Measurements from ENCODE around the gene FAM32A.
A peak's percentile ranks its signal among the peaks of the same experiment; 100 is the strongest.
"Not testable (repeated sequence)": the region's sequence is repeated elsewhere in the genome, so short reads cannot be mapped to it uniquely, and the experiment has no call there.

Gene FAM32A

DNA sequence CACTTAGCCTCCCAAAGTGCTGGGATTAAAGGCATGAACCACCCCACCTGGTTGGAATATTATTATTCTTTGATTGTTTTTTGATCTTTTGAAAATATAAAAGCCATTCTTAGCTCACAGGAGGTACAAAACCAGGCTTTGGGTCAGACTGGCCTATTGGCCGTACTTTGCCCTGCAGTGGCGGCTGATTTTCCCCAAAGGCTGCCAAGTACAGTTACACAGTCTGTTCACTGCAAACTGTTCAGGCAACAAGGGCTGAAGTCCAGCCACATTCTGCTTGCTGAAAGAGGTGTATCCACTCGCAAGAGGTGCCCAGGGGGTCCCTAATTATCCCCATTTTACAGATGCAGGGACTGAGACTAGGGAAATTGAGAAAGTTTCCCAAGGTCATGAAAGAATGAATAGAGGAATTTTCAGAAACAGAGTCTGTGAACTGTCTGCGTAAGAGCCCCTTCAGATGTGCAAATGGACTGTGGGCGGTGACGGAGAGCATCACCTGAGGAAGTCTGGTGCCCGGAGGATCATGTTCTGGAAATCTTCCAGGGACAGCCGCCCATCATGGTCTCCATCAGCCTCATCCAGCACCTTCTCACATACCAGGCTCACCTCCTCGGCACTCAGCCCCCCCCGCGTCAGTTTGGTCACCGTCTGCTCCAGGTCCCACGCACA lies 20.9 kb upstream of the FAM32A start:
- no peak for DNase-seq (ENCODE audit: low read depth in 2 of 2)

DNA sequence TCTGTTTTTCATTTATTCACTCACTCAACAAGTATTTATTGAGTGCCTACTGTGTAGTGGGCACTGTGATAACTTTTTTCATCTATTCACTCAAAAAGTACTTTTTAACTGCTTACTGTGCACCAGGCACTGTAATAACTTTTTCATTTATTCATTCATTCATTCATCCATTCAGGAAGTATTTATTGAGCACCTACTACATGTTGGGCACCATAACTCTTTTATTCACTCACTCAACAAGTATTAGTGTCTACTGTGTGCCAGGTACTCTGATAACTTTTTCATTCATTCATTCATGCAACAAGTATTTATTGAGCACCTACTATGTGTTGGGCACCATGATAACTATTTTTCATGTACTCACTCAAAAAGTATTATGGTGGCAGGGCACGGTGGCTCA lies 18.8 kb upstream of the FAM32A start:
- DNase-seq (ENCODE audit: low read depth in 2 of 2) = no peak

DNA sequence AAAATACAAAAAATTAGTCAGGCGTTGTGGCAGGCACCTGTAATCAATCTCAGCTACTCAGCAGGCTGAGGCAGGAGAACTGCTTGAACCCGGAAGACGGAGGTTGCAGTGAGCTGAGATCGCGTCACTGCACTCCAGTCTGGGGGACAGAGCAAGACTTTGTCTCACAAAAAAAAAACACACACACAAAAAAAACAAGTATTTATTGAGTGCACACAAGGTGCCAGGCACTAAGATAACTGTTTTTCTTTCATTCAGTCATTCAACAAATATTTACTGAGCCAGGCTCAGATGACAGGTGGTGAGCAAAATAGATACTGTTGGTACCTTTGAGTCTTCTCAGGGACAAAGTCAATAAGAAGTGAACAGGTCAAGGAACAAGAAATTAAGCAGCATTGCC lies 18.2 kb upstream of the FAM32A start:
- no peak for DNase-seq (ENCODE audit: low read depth in 2 of 2)

DNA sequence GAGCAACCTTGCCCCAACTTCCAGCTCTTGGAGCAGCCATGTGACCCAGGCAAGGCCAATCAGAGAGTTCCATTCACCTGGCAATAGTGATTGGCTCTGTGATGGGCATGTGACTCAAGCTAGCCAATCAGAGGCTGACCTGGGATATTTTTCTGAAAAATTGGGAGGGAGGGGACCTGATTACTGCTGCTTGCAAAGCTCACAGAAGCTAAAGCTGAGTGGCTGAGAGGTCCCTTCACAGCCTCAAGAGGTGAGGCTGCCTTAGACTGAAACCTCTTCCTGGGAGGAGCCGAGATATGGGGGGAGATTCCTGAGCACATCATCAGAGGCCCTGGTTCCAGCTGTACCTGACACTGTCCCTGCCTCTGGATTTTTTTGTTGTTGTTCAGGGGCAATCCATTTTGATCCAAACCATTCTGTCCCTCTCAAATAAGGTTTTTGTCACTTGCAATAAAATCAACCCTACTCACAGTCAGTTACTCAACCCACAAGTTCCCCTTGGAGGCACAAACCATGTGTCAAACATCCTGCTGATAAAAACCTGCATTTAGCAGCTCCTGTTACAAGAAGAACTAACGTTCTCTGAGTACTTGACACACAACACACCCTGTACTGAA lies 16.6 kb upstream of the FAM32A start:
- no peak for DNase-seq (ENCODE audit: low read depth in 2 of 2)

DNA sequence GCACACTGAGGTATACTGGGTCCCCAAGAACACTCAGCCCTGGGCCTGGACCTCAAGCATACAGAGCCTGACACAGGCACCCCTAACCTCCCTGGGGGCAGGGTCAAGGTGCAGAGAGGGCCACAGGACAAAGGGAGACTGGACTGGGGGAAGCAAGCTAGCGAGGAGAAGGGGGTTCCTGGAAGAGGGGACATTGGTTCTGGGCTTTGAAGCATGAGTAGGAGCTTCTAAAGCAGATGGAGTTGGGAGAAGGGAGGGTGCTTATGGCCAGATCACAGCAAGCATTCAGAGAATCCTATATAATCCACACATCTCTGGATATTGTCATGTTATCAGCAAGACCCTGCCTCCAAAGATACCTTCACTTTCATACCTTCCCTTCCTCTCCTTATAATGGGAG lies 15.1 kb upstream of the FAM32A start:
- DNase-seq (ENCODE audit: low read depth in 2 of 2) = no peak

DNA sequence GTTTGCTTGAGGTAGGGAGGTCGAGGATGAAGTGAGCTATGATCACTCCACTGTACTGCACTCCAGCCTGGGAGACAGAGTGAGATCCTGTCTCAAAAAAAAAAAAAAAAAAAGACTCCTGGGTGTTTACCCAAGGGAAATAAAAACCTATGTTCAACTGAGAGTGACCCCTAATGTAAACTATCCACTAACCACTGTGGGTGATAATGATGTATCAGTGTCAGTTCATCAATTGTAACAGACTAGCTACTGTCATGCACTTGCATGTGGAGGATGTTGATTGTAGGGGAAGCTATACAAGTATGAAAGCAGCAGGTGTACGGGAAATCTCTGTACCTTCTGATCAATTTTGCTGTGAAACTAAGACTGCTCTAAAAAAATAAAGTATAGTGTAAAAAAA lies 9.3 kb upstream of the FAM32A start:
- no peak for DNase-seq (ENCODE audit: low read depth in 2 of 2)

DNA sequence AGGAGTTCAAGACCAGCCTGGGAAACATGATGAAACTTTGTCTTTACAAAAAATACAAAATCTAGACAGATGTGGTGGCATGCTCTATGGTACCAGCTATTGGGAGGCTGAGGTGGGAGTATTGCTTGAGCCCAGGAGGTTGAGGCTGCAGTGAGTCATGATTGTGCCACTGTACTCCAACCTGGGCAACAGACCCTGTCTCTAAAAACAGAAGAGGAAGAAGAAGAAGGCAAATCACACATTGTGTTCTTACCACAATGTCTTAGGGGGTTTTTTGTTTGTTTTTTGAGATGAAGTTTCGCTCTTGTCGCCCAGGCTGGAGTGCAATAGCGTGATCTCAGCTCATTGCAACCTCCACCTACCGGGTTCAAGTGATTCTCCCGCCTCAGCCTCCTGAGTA lies 6.3 kb upstream of the FAM32A start:
- not testable (repeated sequence) for DNase-seq (ENCODE audit: low read depth in 2 of 2)

DNA sequence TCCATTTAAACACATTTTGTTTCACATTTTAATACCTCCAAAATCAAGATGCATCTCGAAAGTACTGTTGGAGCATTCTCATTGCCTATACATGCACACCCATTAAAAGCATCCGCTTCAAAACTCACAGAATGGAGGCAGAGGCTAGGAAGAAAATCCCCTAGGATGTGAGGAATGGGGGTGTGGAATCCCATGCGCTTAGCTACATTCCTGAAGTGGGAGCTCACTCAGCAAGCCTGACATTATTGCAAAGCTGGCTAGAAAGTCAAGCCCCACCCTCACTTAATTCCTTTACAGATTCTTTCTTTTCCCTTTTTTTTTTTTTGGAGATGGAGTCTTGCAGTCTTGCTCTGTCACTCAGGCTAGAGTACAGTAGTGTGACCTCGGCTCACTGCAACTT lies 4.6 kb upstream of the FAM32A start:
- peak; percentile 79 to 83 for DNase-seq (ENCODE audit: low read depth in 2 of 2)

DNA sequence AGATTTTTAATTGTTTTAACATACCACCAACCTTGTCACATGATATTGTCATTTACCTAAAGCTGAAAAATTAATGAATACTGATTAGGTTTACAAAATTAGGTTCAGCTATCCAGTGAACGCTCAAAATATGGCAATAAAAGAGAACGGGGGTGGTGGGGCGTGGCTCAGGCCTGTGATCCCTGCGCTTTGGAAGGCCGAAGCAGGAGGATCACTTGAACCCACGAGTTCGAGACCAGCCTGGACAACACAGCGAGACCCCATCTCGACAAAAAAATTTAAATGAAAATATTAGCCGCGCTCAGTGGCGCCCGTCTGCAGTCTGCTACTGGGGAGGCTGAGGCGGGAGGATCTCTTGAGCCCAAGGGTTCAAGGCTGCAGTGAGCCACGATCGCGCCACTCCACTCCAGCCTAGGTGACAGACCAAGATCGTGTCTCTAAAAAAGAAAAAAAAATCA lies 516 bp upstream of the FAM32A start:
- DNase-seq (ENCODE audit: low read depth in 2 of 2) = no peak

DNA sequence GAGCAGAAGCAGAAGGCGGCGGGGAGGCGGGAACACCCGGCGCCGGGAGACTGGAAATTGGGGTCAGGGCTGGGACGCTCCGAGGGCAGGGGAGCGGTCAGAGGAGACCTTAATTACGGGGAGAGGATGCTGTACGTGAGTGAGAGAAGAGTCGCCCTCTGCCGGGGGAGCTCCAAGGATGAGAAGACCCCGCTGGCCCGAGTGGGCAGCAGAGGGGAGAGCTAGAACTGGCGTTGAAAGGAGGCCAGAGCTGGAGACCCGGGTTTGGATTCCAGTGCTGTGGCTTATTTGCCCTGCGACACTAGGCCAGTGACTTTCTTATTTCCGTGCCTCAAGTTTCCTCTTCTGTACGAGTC lies 536 bp downstream of the FAM32A start:
- DNase-seq (ENCODE audit: low read depth in 2 of 2) = no peak

DNA sequence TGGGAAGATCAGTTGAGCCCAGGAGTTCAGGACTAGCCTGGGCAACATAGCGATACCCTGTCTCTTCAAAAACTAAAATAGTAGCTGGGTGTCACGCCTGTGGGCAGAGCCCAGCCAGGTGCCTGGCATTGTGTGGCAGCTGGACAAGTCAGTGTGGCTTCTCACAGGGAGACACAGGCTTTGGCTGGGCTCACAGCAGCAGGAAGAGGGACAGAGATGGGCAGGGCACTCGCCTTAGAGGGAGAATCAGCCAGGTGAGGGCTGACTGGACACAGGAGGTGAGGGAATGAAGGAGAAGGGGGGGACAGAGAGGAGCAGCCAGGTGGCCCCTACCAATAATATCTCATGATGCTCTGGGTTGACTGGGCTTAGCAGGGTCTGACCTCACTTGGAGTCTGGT lies 3.3 kb downstream of the FAM32A start:
- no peak for DNase-seq (ENCODE audit: low read depth in 2 of 2)

DNA sequence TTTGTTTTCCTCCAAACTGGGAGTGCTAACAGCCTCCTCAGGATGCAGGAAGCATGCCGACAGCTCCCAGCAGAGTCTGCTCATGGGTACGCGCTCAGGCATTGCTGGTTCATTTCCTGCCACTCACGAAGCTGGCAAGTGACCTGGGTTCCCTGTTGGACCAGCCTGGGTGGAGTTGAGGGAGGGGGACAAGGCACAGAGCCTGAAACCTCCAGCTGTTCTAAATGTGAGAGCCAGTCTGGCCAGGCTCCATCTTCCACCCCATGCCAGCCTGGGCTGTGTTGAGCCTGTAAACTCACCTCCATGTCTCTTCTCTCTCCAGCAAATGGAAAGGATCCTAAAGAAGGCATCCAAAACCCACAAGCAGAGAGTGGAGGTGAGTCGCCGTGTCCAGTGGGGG lies 5.0 kb downstream of the FAM32A start:
- DNase-seq (ENCODE audit: low read depth in 2 of 2) = no peak

DNA sequence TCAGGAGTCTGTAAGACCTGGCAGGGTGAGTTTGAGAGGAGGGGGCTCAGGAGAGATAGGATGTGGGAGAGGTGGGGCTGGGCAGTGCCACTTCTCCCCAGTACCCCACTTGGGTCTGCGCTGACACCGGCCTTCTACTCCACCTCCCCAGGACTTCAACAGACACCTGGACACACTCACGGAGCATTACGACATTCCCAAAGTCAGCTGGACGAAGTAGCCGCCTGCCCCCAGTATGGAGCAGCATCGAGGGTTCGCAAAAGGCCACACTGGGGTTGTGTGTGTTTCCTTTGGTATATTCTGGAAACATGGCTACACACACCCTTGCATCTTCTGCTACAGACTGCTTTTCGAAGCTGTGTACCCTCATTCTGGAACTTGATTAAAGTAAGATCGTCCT lies 5.5 kb downstream of the FAM32A start:
- DNase-seq (ENCODE audit: low read depth in 2 of 2) = no peak

DNA sequence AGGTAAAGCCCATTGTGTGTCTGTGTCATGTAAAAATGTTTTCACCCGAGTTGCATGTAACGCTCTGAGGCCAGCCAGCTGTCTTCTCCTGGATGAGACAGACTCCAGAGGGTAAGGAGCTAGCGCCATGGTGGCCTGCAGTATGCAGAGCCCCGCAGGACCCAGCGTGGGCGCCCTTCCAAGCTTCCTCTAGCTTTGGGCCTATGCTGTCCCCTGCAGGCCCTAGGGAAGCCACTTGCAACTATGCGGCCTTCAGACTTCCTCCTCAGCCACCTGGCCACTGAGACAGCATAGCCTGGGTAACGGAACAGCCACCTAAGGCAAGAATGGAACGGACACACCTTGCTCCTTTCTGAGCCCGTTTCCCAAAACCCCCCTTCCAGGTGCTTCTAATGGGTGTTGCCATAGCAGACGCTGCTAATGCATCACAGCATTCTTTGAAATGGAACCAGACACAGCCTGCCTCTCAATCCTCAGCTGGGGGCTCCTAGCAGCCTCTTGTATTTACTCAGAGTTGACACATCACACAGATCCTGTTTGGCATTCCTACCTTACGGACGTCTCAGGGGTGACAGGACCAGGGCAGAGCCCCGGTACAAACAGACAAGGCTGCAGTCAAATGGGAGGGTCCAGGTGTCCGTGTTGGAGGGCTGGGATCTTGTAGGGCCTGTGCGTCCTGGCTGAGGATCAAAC lies 6.2 kb downstream of the FAM32A start:
- no peak for DNase-seq (ENCODE audit: low read depth in 2 of 2)

DNA sequence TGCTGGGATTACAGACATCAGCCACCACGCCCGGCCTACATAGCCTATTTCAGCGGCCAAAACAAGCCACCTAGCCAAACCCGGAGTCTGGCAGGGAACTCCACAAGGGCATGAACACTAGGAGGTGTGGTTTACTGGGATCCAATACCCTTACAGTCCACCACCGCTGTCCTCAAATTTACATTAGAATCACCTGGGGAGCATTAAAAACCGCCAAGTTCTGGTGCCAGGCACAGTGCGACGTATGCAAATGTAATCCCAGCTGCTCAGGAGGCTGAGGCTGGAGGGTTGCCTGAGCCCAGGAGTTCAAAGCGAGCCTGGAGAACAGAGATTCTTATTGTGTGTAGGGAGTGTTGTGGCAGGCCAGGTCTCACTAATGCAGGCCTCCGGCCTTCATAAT lies 8.3 kb downstream of the FAM32A start:
- DNase-seq (ENCODE audit: low read depth in 2 of 2) = no peak

DNA sequence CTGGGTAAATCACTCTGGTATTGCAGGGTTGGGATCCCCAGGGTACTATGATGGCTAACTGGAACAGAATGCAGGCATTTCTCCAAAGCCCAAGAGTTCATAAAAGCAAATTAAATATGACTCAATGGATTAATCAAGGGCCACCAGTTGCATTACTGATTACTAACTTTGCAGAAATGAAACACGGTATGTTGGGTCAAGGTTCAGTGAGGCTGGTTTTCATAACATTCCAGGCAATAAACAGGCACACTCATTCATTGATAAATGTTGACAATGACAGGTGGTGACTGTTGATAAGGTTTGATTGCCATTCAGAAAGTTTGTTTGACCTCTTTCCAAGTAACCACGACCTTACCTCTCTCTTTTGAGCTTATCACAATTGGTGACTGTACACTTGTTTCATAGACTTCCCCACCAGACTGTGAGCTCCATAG lies 12.0 kb downstream of the FAM32A start:
- DNase-seq (ENCODE audit: low read depth in 2 of 2) = peak; percentile 87 to 88

DNA sequence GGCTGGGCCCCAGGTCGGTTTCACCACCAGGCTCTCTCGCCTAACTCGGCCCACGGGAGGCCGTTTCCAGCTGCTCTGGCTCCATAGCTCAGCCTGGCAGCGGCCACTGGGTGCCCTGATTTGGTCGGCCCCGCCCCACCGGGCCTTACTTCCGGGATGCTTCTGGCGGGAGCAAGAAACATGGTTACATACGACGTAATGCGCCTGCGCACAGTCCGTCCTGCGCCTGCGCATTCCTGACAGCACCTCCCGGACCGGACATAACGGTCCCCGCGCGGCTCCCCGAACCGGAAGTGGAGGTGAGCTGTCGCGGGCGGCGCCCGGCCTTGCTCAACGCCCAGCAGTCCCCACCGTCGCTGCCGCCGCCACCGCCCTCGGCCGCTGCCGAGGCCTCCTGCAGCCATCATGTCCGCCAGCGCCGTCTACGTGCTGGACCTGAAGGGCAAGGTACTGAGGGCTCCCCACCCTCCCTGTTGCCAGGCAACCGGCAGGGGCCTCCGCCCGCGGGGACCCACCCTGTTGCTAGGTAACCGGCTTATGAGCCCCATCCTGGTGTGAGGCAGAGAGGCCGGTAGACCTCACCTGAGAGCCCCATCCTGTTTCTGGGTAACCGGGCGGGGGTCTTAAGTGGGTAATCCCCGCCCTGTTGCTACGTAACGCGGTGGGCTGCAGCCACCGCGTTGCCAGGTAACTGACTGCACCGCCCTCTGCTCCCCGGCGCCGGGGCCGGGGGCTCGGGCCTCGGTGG lies 12.6 kb downstream of the FAM32A start, which contains the start of gene AP1M1:
Gene AP1M1 (plus strand): TSS at position 290 of the 748 bp plus-strand sequence. CDS start 116 bp downstream, at position 406.
- peak; percentile 92 to 93 for DNase-seq (ENCODE audit: low read depth in 2 of 2)

DNA sequence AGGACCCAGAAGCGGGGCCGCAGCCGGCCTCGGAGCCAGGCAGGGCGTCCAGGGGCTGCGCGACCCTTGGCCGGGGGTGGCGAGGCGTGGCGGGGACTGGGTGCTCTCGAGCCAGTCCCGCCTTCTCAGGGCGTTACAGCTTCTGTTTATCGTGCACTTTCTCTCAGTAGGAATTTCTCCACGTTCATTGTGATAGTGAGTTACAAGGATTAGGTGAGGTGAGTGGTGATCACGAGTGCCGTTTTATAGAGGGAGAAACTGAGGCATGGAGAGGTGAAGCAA lies 13.1 kb downstream of the FAM32A start:
- no peak for DNase-seq (ENCODE audit: low read depth in 2 of 2)

DNA sequence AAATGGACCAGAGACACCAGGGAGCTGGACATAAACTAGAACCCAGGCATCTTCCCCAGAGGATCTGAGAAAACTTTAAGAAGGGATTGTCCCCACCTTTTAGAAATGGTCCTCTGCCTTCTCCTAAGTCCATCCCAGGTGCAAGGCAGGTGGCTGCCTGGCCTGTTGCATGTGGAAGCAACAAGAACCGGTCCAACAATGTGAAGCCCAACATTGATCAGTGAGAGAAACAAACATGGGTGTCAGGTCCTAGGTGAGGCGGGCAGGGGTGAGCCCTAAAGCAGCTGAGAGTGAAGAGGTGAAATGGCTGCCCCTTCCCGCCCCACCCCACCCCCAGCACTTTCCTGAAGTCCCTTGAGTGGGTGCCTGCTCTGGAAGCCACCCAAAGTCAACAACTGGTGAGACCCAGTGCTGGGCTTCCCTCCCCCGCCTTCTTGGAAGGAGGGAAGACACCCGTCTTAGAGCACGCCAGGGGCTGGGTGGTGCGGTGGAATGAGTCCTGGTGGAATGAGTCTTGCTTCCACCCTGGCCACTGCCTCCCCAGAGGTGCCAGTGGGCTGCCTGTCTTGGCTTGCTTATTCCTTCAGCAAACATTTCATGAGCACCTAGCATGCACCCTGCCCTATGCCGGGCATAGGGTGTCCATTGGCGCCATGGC lies 14.2 kb downstream of the FAM32A start:
- DNase-seq (ENCODE audit: low read depth in 2 of 2) = no peak

DNA sequence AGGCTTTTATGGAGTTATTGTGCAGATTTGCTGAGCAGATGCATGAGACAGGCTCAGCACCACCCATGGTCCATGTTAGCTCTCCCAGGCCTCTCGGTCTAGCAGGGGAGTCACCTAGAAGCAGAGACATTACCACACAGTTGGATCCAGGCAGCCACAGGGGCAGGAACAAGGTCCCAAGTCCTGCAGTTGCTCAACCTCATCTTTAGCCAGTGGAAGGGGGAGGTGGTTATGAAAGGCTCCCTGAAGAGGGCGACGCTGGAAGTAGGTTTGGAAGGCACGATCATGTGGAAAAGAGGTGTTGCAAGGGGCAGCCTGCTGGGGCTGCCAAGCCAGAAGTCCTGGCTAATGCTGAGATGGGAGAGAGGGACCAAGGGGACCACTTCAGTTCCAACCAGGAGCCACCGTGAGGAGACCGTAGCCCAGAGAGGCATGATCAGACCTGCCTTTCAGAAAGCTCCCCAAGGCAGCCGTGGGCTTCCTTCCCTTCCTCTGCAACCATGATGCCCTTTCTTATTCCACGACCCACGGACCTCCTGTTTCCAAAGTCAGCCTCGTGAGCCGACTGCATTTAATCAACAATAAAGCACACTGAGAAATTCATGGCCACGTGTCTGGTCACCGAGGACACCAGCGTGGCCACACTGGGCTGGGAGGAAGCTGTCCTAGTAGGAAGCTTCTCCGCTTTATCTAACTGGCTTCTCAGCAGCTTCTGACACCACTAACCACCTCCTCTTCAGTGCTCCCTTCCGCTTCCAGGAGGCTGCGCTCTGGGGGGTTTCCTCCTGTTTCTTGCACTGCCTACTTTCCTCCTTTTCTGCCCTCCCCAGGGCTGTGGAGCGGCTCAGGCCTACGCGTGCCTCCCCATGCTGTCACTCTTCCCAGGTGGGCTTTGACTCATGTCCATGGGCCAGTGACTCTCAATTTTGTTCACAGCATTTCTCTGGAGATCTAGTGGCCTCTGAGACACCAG lies 15.1 kb downstream of the FAM32A start:
- DNase-seq (ENCODE audit: low read depth in 2 of 2) = no peak

DNA sequence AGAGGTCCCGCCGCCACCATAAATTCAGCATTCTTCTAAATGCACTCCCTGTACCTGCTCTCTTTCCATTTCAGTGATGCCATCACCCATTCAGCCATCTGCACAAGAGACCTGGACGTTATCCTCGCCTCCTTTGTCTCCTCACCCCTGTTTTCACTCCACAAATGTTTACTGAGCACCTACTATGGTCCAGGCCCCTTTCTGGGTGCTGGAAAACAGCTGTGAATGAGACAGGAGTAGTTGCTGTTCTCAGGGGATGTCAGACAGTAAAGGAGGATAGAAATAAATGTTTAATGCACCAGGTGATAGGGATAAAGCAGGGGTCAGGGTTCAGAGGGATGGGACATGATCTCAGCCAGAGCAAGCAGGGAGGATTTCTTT lies 15.8 kb downstream of the FAM32A start:
- DNase-seq (ENCODE audit: low read depth in 2 of 2) = no peak

Data from fibroblast of skin of left quadriceps (primary cell).